ENCODE measurements around the gene SCN5A. TPM values are rescaled to one million over a fixed set of nuclear protein-coding genes. Genes with fewer than 3 reads are reported as not detected.

SCN5A gene
- total and polyA plus RNA-seq, 2 of the 13 experiments (the other 11 are each of a cell fraction or from before 2014, with no cell fraction given): 0.22 TPM; not detected in 1

DNA sequence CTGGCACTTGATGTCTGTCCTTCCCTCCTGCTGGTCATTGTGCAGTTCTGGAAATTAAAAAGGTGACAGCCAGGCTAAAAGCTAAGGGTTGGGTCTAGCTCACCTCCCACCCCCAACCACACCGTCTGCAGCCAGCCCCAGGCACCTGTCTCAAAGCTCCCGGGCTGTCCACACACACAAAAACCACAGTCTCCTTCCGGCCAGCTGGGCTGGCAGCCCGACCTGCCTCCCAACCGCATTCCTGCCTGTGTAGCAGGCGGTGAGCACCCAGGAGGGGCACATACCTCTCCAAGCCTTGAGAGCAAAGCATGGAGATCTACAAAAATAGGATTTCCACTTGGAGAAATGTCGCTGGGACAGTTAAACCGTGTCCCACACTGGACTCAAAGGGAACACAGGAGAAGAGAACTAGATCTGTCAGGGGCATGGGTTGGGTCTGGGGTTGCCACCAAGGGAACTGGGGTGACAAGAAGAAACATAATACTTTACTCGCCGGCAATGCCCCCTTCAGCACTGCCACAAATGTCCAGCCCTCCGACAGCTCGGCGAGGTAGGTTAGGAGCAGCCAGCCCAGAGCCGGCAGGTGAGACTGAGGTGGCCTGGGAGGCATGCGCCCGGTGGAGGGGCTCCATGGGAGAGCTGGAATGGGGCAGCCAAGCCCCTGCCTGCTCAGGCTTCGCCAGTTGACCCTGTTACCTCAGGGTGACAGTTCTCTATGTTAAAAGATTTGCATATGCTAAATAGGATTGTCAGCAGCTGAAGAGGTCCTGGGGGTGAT is 101.1 kb downstream of the SCN5A start (continued):
- TF ChIP-seq ZBTB8A (CRISPR knock-in tag; IDR thresholded peaks at IDR 0.05; ENCODE audit: borderline replicate concordance, low read depth): no peak

DNA sequence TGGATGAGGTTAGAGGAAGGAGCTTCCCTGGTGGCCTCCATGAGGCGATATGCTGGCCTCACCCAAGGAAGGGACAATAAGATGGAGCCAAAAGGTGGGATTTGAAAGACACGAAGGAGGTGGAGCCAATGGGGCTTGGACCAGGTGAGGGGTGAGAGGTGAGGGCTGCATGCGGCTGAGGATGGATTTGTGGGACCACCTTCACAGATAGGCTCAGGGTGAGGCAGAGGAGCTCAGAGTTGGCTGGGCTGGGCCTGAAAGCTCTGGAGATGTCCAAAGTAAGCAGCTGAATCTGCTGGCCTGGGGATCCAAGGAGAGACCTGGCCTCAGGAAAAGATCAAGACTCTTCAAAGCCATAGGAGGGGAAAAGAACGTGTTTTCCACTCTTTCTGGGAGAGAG is 103.5 kb downstream of the SCN5A start:
- no peak overlapping the region for H3K4me2 ChIP-seq (ENCODE audit: low read depth, low read length)
- no peak for ATAC-seq
- no peaks in the 10 kb centered on the region for H3K4me1 ChIP-seq (ENCODE audit: insufficient read depth, low read length)
- no peak overlapping the region for H2AFZ ChIP-seq (ENCODE audit: low read length)
- in situ Hi-C loops (cut with HindIII; ENCODE audit: extremely low pct_ligation_motif_present, low pct_unique_long_range_greater_than_20kb): no loop called here
- ChIA-PET CTCF (ENCODE audit: low intra/inter-chr PET ratio, low total read pairs) (no interaction called here), POLR2A (no interaction called here)
- no peaks in the 10 kb centered on the region for H3K9me3 ChIP-seq (ENCODE audit: low read length)
- no peak for DNase-seq (ENCODE audit: low spot score)
- H3K9ac ChIP-seq (ENCODE audit: insufficient read depth, low read depth, low read length): no peak overlapping the region
- intact Hi-C loops (cut with micrococcal nuclease; ENCODE audit: unreplicated experiment): no loop called here
- no peak overlapping the region for H3K4me3 ChIP-seq (replicated peaks in 1 of 3; ENCODE audit: insufficient read depth in 1 of 3, low read depth in 2 of 3, low read length in 3 of 3)
- no peaks in the 10 kb centered on the region for H4K20me1 ChIP-seq (ENCODE audit: insufficient read depth, low read length)
- H3K36me3 ChIP-seq (replicated peaks in 1 of 2; ENCODE audit: control insufficient read depth in 1 of 2, insufficient read depth in 2 of 2, low read length in 2 of 2): no peaks in the 10 kb centered on the region
- H3K79me2 ChIP-seq (ENCODE audit: insufficient read depth, low read length): no peaks in the 10 kb centered on the region
- H3K27me3 ChIP-seq (ENCODE audit: control insufficient read depth in 1 of 2, insufficient read depth in 2 of 2, low read length in 2 of 2): peaks cover 2 to 53% of the 10 kb centered on the region in 2 experiments; a peak in 3 of 5 replicates
- WGBS (ENCODE audit: low lambda C conversion rate): 21% methylated on average over 4 of the region's 4 CpGs
- H3K27ac ChIP-seq (ENCODE audit: extremely low read length, insufficient read depth, low read length): no peak overlapping the region
- BruUV-seq (replicated peaks): no TSS peak
- FAIRE-seq: no peak
- TF ChIP-seq NONO (IDR thresholded peaks at IDR 0.05): no peak
- TF ChIP-seq NONO (CRISPR knock-in tag; conservative IDR thresholded peaks at IDR 0.05): no peak
- TF ChIP-seq, protein P1, sequence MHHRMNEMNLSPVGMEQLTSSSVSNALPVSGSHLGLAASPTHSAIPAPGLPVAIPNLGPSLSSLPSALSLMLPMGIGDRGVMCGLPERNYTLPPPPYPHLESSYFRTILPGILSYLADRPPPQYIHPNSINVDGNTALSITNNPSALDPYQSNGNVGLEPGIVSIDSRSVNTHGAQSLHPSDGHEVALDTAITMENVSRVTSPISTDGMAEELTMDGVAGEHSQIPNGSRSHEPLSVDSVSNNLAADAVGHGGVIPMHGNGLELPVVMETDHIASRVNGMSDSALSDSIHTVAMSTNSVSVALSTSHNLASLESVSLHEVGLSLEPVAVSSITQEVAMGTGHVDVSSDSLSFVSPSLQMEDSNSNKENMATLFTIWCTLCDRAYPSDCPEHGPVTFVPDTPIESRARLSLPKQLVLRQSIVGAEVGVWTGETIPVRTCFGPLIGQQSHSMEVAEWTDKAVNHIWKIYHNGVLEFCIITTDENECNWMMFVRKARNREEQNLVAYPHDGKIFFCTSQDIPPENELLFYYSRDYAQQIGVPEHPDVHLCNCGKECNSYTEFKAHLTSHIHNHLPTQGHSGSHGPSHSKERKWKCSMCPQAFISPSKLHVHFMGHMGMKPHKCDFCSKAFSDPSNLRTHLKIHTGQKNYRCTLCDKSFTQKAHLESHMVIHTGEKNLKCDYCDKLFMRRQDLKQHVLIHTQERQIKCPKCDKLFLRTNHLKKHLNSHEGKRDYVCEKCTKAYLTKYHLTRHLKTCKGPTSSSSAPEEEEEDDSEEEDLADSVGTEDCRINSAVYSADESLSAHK (CRISPR knock-in tag; IDR thresholded peaks at IDR 0.05; ENCODE audit: borderline replicate concordance): no peak
- TF ChIP-seq SMAD1 (CRISPR knock-in tag; IDR thresholded peaks at IDR 0.05; ENCODE audit: borderline replicate concordance, low read depth): no peak
- no peak for TF ChIP-seq ZFP41 (CRISPR knock-in tag; IDR thresholded peaks at IDR 0.05; ENCODE audit: borderline replicate concordance)
- no peak for TF ChIP-seq ZNF589 (CRISPR knock-in tag; conservative IDR thresholded peaks at IDR 0.05)
- no peak for TF ChIP-seq SKI (IDR thresholded peaks at IDR 0.05; ENCODE audit: partially characterized antibody)
- no peak for TF ChIP-seq TEAD2 (CRISPR knock-in tag; IDR thresholded peaks at IDR 0.05)
- TF ChIP-seq ZNF569 (CRISPR knock-in tag; IDR thresholded peaks at IDR 0.05; ENCODE audit: borderline replicate concordance): no peak
- TF ChIP-seq, protein P2, sequence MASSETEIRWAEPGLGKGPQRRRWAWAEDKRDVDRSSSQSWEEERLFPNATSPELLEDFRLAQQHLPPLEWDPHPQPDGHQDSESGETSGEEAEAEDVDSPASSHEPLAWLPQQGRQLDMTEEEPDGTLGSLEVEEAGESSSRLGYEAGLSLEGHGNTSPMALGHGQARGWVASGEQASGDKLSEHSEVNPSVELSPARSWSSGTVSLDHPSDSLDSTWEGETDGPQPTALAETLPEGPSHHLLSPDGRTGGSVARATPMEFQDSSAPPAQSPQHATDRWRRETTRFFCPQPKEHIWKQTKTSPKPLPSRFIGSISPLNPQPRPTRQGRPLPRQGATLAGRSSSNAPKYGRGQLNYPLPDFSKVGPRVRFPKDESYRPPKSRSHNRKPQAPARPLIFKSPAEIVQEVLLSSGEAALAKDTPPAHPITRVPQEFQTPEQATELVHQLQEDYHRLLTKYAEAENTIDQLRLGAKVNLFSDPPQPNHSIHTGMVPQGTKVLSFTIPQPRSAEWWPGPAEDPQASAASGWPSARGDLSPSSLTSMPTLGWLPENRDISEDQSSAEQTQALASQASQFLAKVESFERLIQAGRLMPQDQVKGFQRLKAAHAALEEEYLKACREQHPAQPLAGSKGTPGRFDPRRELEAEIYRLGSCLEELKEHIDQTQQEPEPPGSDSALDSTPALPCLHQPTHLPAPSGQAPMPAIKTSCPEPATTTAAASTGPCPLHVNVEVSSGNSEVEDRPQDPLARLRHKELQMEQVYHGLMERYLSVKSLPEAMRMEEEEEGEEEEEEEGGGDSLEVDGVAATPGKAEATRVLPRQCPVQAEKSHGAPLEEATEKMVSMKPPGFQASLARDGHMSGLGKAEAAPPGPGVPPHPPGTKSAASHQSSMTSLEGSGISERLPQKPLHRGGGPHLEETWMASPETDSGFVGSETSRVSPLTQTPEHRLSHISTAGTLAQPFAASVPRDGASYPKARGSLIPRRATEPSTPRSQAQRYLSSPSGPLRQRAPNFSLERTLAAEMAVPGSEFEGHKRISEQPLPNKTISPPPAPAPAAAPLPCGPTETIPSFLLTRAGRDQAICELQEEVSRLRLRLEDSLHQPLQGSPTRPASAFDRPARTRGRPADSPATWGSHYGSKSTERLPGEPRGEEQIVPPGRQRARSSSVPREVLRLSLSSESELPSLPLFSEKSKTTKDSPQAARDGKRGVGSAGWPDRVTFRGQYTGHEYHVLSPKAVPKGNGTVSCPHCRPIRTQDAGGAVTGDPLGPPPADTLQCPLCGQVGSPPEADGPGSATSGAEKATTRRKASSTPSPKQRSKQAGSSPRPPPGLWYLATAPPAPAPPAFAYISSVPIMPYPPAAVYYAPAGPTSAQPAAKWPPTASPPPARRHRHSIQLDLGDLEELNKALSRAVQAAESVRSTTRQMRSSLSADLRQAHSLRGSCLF (CRISPR knock-in tag; IDR thresholded peaks at IDR 0.05; ENCODE audit: borderline replicate concordance): no peak
- TF ChIP-seq, protein P3, sequence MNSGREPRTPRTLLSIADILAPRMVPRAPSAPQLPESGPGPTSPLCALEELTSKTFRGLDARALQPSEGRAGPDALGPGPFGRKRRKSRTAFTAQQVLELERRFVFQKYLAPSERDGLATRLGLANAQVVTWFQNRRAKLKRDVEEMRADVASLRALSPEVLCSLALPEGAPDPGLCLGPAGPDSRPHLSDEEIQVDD (CRISPR knock-in tag; IDR thresholded peaks at IDR 0.05; ENCODE audit: borderline replicate concordance): no peak
- TF ChIP-seq KLF9 (CRISPR knock-in tag; IDR thresholded peaks at IDR 0.05; ENCODE audit: low read depth): no peak
- TF ChIP-seq ZNF549 (CRISPR knock-in tag; IDR thresholded peaks at IDR 0.05): no peak
- no peak for TF ChIP-seq TAF15 (IDR thresholded peaks at IDR 0.05; ENCODE audit: low read depth, low read length, poor library complexity, severe bottlenecking)
